ENCODE results near the gene MDFIC.

DNA sequence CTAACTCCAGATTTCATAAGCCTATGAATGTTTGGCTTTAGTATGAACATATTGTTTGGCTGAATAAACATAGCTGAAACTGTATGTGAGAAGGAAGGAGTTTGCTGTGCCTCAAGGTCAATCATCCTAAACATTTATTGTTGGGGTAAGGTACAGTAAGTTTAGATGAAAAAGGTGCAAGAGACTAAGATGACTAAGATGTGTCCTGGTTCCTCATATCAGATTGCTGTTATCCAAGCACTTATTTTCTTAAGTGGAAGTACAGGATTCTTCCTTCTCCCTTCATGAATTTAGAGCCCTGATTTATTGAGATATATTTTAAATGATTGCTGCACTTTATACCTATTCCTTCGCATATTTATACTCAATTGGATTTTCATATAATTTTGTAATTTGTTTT lies 12.2 kb downstream of the MDFIC start:
- TF ChIP-seq, protein P1, sequence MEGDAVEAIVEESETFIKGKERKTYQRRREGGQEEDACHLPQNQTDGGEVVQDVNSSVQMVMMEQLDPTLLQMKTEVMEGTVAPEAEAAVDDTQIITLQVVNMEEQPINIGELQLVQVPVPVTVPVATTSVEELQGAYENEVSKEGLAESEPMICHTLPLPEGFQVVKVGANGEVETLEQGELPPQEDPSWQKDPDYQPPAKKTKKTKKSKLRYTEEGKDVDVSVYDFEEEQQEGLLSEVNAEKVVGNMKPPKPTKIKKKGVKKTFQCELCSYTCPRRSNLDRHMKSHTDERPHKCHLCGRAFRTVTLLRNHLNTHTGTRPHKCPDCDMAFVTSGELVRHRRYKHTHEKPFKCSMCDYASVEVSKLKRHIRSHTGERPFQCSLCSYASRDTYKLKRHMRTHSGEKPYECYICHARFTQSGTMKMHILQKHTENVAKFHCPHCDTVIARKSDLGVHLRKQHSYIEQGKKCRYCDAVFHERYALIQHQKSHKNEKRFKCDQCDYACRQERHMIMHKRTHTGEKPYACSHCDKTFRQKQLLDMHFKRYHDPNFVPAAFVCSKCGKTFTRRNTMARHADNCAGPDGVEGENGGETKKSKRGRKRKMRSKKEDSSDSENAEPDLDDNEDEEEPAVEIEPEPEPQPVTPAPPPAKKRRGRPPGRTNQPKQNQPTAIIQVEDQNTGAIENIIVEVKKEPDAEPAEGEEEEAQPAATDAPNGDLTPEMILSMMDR (optimal IDR thresholded peaks at IDR 0.05 in 1 of 3, IDR thresholded peaks at IDR 0.05 in 1 of 3, conservative IDR thresholded peaks at IDR 0.05 in 1 of 3; ENCODE audit: extremely low read depth in 1 of 3, insufficient read depth in 2 of 3, low read length in 3 of 3), result no peak
- no peak for TF ChIP-seq EZH2 (IDR thresholded peaks at IDR 0.05; ENCODE audit: low read length)

Measured in keratinocyte (primary cell).